Dendritic cell treated with granulocyte-macrophage colony-stimulating factor and Interleukin-4, amounts not matched to agents 40 ng/mL and 50 ng/mL, for 4 days (primary cell): ENCODE data around the gene ULK4.

ENCODE experiments used
- H3K27ac Mint-ChIP-seq: one replicate; pipeline ENCODE4 v1.8.0; 2022; ENCODE audit warnings: mild to moderate bottlenecking, mixed read lengths
- H3K27me3 Mint-ChIP-seq: one replicate; pipeline ENCODE4 v1.8.0; 2022; ENCODE audit warnings: mild to moderate bottlenecking, mixed read lengths
- H3K36me3 Mint-ChIP-seq: one replicate; pipeline ENCODE4 v1.8.0; 2022; ENCODE audit warnings: low read depth, mixed read lengths
- H3K4me1 Mint-ChIP-seq: one replicate; pipeline ENCODE4 v1.8.0; 2022; ENCODE audit warnings: low read depth, mixed read lengths
- H3K4me3 Mint-ChIP-seq: one replicate; pipeline ENCODE4 v1.8.0; 2022; ENCODE audit warnings: mild to moderate bottlenecking, moderate library complexity, mixed read lengths
- H3K9me3 Mint-ChIP-seq: one replicate; pipeline ENCODE4 v1.8.0; 2022; ENCODE audit warnings: mixed read lengths
- intact Hi-C: fragments of 100-400 bp; cut with micrococcal nuclease; formaldehyde crosslinking; loops from one replicate; pipeline ENCODE4 v1.15.0; 2022

ULK4 gene

DNA sequence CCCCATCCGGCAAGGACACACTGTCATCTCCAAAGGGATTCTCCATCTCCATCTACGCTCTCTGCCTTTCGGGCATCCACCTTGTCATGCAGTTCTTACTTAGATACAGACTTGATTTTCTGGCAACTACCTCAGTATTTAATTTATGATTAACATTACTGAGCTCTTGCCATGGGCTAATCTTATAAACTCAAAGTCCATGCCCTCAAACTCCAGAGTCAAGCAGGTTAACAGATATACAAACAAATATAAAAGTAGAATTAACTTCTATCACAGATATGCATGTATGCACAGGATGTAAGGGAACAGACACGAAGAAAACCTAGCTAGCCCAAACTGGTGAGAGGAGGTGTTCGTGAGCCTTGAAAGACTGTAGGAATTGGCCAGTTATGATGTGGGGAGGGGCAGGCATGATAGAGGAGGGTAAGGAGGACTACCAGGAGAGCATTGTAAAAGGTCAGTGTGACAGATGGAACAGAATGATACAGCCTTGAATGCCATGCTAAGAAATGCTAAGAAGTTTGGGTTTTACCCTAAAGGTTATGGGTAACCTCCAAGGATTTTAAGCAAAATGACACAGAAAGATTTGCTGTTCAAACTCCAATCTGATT lies 334.3 kb downstream of the ULK4 start:
- Mint-ChIP-seq H3K9me3 (no peaks in the 10 kb centered on the region), H3K4me1 (no peaks in the 10 kb centered on the region), H3K27ac (no peak overlapping the region), H3K4me3 (no peak overlapping the region), H3K27me3 (no peaks in the 10 kb centered on the region), H3K36me3 (no peaks in the 10 kb centered on the region)
- intact Hi-C loops: no loop called here

DNA sequence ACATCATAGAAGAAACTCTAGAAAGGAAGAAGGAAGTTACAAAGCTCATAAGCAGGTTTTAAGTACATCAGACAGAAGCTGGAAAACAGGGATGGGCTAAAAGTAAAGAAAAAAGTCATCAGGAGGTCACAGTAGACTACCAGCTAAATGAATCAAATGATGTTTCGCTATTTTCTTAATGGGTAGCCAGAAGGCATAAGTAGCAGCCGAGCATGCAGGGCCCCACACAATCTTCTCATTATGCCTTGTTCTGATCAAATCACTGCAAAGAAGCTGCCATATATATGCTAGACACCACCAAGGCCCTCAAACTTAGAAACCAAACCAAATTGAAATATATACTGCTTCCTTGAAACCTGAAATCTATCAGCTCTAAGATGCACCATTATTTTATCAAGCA lies 349.1 kb downstream of the ULK4 start:
- Mint-ChIP-seq H3K27me3 (no peaks in the 10 kb centered on the region), H3K4me1 (no peaks in the 10 kb centered on the region), H3K36me3 (no peaks in the 10 kb centered on the region), H3K27ac (no peak overlapping the region), H3K4me3 (no peak overlapping the region), H3K9me3 (no peaks in the 10 kb centered on the region)
- intact Hi-C loops: no loop called here

DNA sequence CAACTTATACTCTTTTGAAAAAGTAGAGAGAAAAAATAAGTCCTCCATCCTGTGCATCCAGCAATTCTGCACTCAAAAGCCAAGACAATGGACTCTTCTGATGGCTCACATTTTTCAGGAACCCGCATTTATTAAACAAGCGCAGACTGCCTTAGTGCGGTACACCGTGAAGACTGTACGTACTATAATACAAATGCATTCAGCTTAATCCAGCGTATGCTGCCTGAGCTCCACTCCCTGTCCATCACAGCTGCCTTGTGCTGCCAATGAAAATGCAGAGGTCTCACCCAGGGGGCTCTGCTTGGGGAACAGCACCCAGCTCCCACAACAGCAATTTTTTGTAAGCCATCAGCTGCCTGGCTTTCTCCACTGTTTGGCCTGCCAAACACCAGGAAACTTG lies 350.9 kb downstream of the ULK4 start:
- Mint-ChIP-seq H3K27ac (no peak overlapping the region), H3K27me3 (no peaks in the 10 kb centered on the region), H3K4me1 (no peaks in the 10 kb centered on the region), H3K36me3 (no peaks in the 10 kb centered on the region), H3K4me3 (no peak overlapping the region), H3K9me3 (no peaks in the 10 kb centered on the region)
- intact Hi-C loops: no loop called here

DNA sequence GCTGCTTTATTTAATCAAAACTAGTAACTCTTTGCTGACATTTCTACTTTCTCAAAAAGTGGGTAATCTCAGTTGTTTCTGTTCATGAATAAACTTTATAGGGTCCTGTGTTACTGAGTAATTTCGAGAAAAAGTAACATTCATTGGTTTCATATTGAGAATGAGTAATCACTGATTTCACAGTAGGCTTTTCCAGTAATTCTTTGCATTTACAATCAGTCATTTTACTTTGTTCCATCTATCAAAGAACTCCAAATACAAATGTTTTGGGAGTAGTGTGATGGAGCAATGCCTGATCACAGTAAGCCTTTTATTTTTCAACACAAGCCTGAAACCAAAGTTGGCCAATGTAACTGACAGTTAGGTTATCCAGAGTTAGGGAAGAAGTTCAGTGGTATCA lies 353.6 kb downstream of the ULK4 start:
- intact Hi-C loops: no loop called here
- Mint-ChIP-seq H3K4me3 (no peak overlapping the region), H3K4me1 (no peaks in the 10 kb centered on the region), H3K36me3 (no peaks in the 10 kb centered on the region), H3K9me3 (no peaks in the 10 kb centered on the region), H3K27me3 (no peaks in the 10 kb centered on the region), H3K27ac (no peak overlapping the region)

DNA sequence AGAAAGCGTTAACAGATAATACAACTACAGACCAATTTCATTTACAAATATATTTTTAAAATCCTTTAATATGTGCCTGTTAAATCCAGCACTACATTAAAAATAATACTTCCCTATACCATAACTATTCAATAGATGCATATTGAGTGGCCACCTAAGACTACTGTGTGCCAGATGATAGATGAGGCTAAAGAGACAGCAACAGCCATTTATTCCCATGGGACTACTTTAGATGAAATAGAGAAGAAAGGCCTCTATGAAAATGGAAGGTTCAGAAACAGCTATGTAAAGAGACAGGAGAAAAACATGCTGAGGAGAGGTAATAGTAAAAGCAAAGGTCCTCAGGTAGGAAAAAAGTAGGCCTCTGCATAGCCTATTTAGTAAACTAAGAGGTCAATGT lies 358.1 kb downstream of the ULK4 start:
- Mint-ChIP-seq H3K27ac (no peak overlapping the region), H3K9me3 (no peaks in the 10 kb centered on the region), H3K4me3 (no peak overlapping the region), H3K36me3 (no peaks in the 10 kb centered on the region), H3K4me1 (no peaks in the 10 kb centered on the region), H3K27me3 (no peaks in the 10 kb centered on the region)
- intact Hi-C loops: no loop called here

DNA sequence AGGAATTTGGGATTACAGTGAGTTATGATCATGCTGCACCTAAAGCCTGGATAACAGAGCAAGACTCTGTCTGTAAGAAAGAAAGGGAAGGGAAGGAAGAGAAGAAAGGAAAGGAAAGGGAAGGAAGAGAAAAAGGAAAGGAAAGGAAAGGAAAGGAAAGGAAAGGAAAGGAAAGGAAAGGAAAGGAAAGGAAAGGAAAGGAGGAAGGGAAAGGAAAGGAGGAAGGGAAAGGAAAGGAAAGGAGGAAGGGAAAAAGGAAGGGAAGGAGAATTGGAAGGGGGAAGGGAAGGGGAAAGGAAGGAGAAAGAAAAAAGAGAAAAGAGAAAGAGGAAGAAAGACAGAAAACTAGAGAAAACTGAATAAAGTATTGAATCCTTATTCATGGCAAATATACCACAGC lies 359.8 kb downstream of the ULK4 start:
- Mint-ChIP-seq H3K9me3 (no peaks in the 10 kb centered on the region), H3K27me3 (no peaks in the 10 kb centered on the region), H3K4me1 (no peaks in the 10 kb centered on the region), H3K4me3 (no peak overlapping the region), H3K36me3 (no peaks in the 10 kb centered on the region), H3K27ac (no peak overlapping the region)
- intact Hi-C loops: no loop called here

DNA sequence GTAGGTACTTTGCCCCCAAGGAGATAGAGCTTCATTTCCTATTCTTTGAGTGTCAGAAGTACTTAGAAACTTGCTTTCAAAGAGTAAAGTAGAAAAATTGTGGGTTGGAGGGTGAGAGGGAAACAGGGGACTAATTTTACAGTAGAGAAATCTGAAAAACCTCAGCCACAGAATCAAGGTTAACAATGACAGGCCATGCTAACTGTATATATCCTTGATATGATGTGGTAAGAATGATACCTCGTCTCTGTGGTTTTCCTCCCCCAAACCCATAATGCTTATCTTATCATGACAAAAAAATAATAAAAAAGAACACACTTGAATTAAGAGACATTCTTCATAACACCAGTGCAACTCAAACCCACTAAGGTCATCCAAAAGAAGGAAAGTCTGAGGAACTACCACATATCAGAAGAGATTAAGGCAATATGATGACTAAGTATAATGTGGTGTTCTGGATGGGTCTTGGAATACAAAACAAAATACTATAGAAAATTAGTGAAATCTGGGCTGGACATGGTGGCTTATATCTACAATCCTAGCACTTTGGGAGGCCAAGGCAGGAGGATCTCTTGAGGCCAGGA lies 360.4 kb downstream of the ULK4 start:
- Mint-ChIP-seq H3K4me1 (no peaks in the 10 kb centered on the region), H3K27ac (no peak overlapping the region), H3K36me3 (no peaks in the 10 kb centered on the region), H3K27me3 (no peaks in the 10 kb centered on the region), H3K4me3 (no peak overlapping the region), H3K9me3 (no peaks in the 10 kb centered on the region)
- intact Hi-C loops: no loop called here

DNA sequence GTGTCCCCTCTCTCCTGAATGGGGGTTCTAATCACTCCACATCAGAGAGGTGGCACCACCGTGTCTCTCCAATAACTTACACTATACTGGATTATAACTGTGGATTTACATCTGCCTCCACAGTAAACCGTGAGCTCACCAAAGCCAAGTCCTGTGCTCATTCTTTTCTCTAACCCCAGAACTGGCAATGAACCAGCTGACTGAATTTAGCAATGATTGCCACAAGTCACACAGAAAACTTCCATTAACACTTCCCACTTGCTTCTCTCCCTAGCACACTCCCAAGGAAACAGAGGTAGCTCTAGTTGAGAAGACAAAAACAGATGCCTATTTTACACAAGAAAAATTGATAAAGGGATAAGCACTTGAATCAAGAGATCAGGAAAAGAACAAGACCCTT lies 361.3 kb downstream of the ULK4 start:
- H3K27me3 Mint-ChIP-seq: no peaks in the 10 kb centered on the region
- intact Hi-C loops: no loop called here
- no peak overlapping the region for H3K4me3 Mint-ChIP-seq
- H3K36me3 Mint-ChIP-seq: no peaks in the 10 kb centered on the region
- no peak overlapping the region for H3K27ac Mint-ChIP-seq
- H3K4me1 Mint-ChIP-seq: no peaks in the 10 kb centered on the region
- H3K9me3 Mint-ChIP-seq: no peaks in the 10 kb centered on the region

DNA sequence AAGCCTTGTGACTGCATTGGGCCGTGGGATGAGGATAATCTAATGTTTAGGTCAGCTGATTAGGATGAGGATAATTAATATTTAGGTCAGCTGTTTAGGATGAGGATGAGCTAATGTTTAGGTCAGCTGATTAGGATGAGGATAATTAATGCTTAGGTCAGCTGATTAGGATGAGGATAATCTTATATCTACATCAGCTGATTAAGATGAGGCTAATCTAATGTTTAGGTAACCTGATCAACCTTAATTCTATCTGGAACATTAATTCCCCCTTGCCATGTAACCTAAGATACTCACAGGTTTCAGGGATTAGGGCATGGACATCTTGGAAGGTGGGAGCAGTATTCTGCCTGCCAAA lies 362.8 kb downstream of the ULK4 start:
- no peak overlapping the region for H3K4me3 Mint-ChIP-seq
- H3K27ac Mint-ChIP-seq: no peak overlapping the region
- intact Hi-C loops: no loop called here
- no peaks in the 10 kb centered on the region for H3K36me3 Mint-ChIP-seq
- H3K27me3 Mint-ChIP-seq: no peaks in the 10 kb centered on the region
- H3K4me1 Mint-ChIP-seq: no peaks in the 10 kb centered on the region
- H3K9me3 Mint-ChIP-seq: no peaks in the 10 kb centered on the region

DNA sequence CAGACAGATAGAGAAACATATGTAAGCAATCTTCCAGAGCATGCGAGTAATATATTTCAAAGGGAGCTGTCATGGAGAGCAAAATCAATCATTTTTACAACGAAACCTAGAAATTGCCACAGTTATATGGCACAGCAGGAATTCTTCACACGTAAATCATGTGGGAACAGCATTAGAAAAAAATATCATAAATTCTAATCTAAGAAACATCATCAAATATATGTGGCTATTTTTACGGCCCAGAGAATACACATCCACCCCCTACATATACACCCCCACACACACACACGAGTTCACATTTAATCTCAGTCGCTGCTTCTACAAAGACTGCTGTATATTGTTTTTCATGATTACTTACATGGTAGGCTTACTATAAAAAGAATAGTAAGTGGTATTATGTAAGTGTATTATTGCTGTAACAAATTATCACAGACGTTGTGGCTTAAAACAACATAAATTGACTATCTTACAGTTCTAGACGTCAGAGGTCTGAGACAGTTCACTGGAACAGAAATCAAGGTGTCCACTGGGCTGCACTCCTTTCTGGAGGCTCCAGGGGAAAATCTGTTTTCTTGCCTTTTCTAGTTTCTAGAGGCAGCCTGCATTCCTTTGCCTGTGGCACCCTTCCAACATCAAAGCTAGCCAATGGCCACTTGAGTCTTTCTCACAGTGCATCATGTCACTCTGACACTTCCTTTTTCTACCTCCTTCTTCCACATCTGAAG lies 363.3 kb downstream of the ULK4 start:
- Mint-ChIP-seq H3K27ac (no peak overlapping the region), H3K4me1 (no peaks in the 10 kb centered on the region), H3K4me3 (no peak overlapping the region), H3K9me3 (no peaks in the 10 kb centered on the region), H3K27me3 (no peaks in the 10 kb centered on the region), H3K36me3 (no peaks in the 10 kb centered on the region)
- intact Hi-C loops: no loop called here

DNA sequence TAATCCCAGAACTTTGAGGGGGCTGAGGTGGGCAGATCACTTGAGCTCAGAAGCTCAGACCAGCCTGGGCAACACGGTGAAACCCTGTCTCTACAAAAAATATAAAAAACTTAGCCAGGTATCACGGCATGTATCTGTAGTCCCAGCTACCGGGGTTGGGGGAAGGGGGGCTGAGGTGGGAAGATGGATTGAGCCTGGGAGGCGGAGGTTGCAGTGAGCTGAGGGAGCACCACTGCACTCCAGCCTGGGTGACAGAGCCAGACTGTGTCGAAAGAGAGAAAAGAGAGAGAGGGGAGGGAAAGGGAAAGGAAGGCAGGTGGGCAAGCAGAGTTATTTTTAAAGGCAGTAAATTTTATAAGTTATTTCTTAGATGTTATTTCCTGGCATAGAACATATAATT lies 368.1 kb downstream of the ULK4 start:
- intact Hi-C loops: no loop called here
- H3K36me3 Mint-ChIP-seq: no peaks in the 10 kb centered on the region

DNA sequence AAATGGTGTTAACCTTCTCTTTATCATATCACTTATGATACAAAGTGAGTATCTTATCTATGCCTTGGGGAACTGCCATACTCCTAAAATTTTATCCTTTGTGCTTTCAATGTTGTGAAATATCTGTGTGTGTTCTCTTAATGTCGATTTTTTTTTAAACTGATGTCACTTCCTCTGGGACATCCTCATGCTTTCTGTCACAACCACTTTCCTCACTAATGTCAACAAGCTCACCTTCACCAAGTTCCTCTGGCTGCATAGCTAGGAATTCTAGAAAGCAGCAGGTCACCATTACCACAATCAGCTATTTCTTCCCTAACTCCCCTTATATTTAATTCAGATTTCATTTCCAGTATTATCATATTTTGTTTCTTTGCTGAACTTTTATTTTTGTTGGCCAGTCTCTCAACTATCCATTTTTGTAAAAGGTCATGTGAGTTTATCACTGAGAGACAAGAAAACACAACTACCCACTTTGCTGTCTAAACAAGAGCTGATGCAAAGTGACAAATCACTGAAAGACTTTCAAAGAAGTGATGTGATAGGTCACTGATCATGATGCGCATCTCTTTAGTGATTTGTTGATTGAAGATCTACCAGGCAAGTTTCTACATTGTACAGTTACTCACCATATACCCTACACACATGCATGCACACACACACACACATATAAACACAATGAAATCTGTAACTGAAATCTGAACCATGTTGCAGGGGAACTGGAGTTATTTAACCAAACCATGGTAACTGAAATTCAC lies 369.0 kb downstream of the ULK4 start:
- Mint-ChIP-seq H3K27me3 (no peaks in the 10 kb centered on the region), H3K4me3 (no peak overlapping the region), H3K27ac (no peak overlapping the region), H3K9me3 (no peaks in the 10 kb centered on the region), H3K36me3 (no peaks in the 10 kb centered on the region), H3K4me1 (peaks cover 6% of the 10 kb centered on the region)
- intact Hi-C loops: no loop called here

More for the DNA sequence above, 368.1 kb downstream of the ULK4 start:
- peaks cover 6% of the 10 kb centered on the region for H3K4me1 Mint-ChIP-seq
- no peaks in the 10 kb centered on the region for H3K9me3 Mint-ChIP-seq
- H3K27me3 Mint-ChIP-seq: no peaks in the 10 kb centered on the region
- no peak overlapping the region for H3K27ac Mint-ChIP-seq
- H3K4me3 Mint-ChIP-seq: no peak overlapping the region

DNA sequence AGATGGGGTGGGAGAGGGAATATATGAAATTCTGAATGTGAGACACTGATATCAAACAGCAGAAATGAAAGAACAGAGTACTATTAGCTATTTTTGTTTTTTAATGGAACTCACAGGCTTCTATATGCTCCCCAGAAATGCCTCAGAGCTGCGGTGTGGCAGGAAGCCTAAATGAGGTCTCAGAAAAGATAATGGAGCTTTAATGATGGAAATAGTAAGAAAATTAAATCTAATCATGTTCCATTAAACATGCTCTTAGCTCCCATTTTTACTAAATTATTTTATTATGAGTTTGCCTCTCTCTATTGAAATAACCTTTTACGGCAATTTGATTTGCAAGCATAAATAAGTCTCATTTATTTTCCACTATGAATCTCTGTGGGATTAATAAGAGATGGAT lies 378.9 kb downstream of the ULK4 start:
- Mint-ChIP-seq H3K27ac (no peak overlapping the region), H3K27me3 (no peaks in the 10 kb centered on the region), H3K4me1 (no peaks in the 10 kb centered on the region), H3K4me3 (no peak overlapping the region), H3K36me3 (no peaks in the 10 kb centered on the region), H3K9me3 (peaks cover 11% of the 10 kb centered on the region)
- intact Hi-C loops: no loop called here

DNA sequence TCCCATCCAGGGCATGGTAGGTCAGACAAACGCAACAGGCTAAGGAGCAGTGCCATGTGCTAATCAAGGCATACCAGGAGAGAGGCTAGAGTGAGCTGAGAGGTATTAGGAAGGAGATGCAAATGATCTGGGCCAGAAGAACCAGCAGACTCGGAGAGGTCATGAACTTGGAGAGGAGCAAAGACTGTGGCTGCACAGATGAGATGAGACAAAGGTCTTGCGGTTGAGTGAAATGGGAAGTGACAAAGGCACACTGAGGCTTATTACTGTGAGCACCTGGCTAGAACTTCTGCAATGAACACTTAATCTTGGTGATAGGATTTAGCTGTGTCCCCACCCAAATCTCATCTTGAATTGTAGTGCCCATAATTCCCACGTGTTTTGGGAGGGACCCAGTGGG lies 380.2 kb downstream of the ULK4 start:
- Mint-ChIP-seq H3K27me3 (no peaks in the 10 kb centered on the region), H3K27ac (no peak overlapping the region)

More for the DNA sequence above, 380.2 kb downstream of the ULK4 start:
- Mint-ChIP-seq H3K4me1 (no peaks in the 10 kb centered on the region), H3K9me3 (peaks cover 11% of the 10 kb centered on the region), H3K4me3 (no peak overlapping the region), H3K36me3 (no peaks in the 10 kb centered on the region)
- intact Hi-C loops: no loop called here
